ENCODE results near the gene VAC14.

Gene VAC14

GRCh38 chr16:70691223-70692129 is 109.5 kb downstream of the VAC14 start:
- DNase-seq (ENCODE audit: low read depth), result peak; percentile 92

DNA sequence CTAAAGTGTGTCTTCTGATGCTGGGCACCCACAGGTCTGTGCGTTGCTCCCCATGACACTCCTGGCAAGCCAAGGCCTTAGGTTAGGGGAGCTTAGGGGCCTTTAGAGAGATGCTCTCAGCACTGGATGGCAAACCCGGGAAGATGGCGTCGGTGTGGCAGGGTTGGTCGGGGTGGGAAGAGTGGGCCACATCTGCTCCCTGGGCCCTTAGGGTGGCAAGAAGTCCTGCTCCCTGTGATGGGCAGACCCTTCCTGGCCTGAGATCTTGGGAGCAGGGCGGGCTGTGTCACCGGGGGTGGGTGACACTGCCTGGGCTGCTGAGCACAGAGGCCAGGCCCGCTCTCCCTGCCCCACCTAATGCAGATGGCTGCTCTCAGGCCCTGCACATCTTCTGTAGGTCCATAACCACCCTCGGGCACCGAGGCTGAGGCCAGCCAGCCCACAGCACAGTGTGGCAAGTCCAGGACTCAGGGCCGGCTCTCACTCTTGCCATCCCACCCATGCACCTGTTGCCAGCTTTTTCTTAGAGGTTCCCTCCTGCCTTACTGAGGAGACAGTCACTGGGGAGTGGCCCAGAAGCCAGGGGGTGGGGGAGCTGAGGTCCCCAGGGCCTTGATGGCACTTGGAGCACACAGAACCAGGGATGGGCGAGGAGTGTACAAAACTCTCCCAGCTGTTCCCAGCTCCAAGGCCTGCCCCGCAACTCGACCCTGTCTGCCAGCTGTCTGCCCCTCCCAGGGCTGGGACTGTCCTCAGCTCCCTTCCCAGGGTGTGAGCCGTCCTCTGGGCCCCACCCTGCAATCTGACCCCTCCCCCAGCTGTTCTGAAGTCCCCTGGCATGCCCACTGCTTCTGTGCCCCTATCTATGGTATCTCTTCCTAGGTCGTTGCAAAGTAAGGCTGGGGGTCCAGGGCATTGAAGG is 110.7 kb downstream of the VAC14 start:
- no peak for DNase-seq (ENCODE audit: low read depth)

DNA sequence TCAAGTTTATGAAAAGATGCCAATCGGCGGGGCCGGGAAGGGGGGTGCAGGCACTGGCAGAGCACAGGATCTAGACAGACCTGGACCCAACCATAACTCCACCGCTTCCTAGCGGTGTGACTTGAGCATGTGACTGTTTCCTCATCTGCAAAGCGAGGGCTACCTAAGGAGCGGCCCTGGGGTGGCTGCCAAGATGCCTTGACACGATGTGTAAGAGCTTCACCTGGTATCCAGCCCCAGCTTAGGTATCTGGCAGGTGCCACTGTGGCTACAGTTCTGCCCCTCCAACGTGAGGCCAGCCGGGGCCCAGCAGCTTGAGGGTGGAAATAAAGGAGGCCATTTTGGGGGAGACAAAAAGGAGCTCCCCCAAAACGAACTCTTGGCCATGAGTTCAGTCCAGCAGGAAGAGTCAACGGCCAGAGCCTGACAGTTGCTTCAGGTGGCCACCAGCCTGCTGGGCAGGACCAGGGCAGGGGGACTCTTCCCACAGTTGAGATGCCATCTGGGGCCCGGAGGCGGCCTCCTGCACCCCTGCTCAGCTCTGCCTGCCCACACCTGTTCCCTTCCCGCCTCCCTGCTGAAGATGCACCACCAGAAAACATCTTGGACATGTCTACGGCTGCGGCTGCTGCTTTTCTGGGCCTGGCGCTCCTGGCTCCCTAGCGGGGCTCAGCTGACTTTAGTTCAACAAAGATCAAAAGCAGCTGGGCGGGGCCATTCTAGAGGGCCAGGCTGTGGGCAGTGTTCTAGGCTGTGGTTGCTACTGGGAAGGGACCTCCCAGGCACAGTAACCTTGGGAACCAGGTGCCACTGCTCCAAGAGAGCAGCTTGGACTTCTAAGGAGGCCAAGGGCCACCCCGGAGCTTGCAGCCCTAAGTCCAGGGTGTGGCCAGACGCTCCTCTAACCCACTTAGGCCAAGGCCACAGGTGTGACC is 111.7 kb downstream of the VAC14 start:
- DNase-seq (ENCODE audit: low read depth), result no peak

DNA sequence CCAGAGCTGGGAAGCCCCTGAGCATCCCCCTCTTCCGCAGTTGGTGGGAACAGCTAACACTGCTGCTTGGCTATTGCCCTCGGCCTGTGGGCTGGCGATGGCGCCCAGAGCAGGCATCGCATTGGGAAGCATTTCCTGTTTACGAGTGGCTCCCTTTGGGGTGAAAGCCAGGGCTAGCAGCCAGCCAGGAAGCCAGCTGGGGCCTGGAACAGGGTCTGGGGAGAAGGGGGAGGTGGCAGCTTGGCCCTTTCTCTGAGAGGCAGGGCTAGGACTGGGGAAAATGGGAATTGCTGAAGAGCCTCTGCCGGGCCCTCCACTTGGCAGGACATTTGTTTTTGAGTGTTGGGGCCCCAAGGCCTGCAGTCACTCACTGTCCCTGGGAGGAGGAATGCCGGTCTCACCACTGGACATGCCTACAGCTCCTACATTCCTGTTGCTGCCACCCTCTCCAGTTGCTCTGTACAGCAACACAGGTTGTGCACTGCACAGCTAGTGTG is 112.7 kb downstream of the VAC14 start:
- peak; percentile 42 for DNase-seq (ENCODE audit: low read depth)

GRCh38 chr16:70687671-70688245 is 113.2 kb downstream of the VAC14 start:
- no peak for DNase-seq (ENCODE audit: low read depth)

GRCh38 chr16:70687102-70687511 is 113.9 kb downstream of the VAC14 start:
- no peak for DNase-seq (ENCODE audit: low read depth)

GRCh38 chr16:70686376-70687101 is 114.4 kb downstream of the VAC14 start:
- no peak for DNase-seq (ENCODE audit: low read depth)

DNA sequence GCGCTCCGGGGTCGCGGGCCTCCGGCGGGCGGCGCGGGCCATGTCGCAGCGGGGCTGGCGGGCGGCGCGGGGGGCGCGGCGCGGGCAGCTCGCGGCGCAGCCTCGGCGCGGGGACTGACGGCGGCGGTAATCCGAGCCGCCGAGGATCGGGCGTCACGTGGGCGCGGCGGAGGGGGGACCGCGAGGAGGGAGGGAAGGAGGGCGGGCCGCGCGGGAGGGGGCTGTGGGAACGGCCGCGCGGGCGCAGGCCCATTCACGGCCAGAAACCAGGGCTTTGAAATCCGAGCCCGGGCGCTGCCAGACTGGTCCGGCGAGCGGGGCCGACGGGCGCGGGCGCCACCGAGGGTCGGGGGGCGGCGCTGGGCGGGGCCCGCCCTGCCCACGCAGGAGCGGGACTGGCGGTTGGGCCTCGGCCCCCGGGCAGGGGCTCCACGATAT is 115.0 kb downstream of the VAC14 start, which contains the start of gene MTSS2:
Gene MTSS2 (minus strand): TSS at position 116 of the 438 bp plus-strand sequence. CDS start 262 bp downstream, outside the sequence.
- DNase-seq (ENCODE audit: low read depth), result peak; percentile 88

DNA sequence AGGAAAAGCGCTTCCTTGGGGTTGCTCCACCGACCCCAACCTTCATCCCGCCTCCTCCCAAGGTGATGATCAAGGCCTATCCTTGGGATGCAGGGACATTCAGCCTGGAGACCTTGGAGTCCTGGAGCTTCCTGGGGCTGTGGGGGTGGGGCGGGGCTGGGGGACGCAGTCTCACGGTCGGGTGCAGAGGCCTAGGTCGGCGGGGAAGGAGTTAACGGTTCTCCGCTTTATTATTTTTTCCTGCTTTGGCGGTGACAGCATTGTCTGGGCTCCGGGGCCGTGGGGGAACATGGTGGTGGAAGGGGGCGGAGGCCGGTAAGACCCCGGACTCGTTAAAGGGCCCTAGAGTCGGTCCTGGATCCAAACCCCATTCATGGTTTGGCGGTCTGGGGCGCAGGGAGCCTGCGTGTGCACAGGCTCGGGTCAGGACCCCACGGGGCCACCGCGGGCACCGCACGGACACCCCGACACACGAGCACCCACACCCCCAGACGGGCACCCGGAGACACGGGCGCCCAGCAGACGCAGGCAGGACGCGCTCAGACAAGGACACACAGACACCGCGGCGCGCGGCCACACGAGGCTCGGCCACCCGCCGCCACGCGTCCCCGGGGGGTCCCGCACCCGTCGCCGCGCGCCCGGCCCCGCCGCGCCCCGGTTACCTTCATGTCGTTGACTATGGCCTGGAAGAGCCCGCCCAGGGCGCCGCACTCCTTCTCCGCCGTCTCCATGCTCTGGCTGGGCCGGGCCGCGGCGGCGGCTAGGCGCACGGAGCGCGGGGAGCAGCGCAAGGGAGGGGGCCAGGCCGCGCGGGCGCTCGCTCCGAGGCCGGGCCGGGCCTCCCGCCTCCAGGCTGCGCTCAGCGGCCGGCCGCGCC is 115.7 kb downstream of the VAC14 start:
- DNase-seq (ENCODE audit: low read depth), result no peak

GRCh38 chr16:70684146-70685060 is 116.6 kb downstream of the VAC14 start:
- no peak for DNase-seq (ENCODE audit: low read depth)

DNA sequence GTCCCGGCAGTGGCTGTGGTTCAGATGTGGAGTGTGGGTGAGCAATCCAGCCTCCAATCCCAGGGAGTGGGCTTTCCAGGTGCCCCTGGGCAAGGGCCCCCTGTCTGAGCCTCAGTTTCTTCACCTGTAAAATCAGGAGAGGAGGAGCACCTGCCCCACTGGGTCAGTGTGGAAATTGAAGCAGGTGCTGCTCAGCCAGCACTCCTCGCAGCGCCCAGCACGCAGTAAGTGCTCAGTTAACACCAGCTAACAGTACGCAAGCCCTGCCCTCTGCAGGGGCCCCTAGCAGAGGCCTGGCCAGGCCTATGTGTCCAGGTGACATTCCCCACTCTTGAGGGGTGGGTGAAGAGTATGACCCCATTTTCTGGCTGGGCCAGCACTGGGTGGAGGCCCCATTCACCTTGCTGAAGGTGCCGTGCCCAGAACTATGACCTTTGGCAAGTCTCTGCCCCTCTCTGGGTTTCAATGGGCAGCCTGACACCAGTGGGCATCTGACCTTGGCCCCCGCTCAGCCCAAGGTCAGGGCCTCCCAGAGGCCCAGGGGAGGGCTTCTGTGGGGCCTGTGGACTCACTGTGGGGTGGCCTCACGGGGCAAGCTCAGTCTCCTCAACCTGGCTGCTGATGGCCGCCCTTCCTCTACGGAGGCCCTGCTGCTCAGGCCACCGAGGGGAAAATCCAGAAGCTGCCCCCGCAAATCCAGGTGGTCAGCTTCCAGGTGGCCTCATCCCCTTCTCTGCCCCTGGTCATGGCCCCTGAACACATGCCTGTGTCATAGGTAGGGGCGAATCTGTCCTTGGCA is 117.6 kb downstream of the VAC14 start:
- no peak for DNase-seq (ENCODE audit: low read depth)

- DNase-seq (ENCODE audit: low read depth), result no peak
These were observed 118.5 kb downstream of the VAC14 start for GRCh38 chr16:70682239-70683145.

DNA sequence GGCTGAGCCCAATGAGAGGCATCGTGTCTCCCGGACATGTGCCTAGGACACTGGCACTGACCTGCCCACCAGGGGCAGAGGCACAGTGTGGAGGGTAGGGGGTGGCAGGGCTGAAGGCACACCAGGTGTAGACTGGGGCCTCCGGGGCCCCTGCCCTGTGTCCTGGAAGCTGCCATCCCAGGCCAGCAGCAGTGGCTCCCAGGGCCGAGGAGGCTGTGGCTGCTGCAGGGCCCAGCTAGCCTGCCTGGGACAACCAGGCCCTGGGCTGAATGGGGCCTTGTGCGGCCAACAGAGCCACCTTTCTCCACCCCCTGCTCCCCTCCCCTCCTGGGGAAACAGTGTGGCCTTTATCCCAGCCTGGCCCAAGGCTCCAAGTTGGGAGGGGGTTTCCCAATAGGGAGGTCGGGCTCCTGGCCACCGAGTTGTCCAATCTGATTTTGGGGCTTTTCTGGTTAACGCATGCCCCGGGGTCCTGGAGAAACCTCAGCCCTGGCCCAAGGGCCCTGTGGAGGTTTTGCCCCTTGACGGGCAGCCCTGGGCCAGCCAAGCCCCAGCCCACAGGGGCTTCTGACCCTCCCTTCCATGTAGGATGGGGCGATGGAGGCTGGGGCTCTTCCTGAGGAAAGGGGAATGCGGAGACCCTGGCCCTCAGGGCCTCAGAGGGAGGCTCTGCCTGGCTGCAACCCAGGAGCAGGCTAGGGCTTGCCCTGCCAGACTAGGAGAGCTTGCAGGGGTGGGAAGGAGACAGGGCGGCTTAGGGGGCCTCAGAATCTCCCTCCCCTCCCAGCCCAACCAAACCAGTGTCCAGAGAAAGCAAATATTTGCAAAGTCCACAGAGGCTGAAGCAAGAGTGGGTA is 119.3 kb downstream of the VAC14 start:
- no peak for DNase-seq (ENCODE audit: low read depth)

- DNase-seq (ENCODE audit: low read depth), result no peak
These were observed 120.2 kb downstream of the VAC14 start for GRCh38 chr16:70680495-70681381.
